Measurements from ENCODE around the gene ANKK1.

DNA sequence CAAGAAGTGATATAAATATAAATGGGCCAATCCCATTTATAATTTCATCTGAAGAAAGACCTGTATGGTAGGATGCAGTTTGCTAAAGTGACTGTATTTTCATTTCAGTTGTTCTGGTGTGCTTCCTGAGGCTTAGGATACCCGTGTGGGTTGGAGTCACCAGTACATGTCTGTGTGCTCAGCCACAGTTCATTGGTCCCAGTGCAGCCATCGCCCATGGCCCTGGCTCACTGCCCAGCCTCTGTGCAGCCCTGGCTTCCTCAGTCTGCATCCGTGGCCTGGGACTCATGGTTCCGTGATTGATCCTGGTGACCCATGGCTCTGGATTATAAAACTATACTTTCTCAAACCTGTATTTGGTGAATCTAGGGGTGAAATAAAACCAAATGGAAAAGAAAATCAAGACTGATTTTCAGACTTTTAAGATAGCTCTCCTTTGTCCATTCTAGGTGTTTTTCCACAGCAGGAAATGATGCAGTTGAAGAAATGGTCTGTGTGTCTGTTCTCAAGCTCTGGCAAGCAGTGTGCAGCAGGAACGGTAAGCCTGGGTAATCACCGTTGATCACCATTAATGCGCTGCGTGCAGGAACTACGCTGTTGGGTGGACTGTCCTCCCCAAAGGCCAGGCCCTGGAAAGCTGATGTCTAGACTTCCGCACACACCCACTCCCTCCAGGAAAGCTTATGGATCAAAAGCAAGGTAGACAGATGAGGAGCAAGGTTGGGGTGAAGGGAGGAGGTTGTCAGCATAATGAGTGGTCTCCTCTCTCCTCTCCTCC lies 46.0 kb upstream of the ANKK1 start:
- TF ChIP-seq, protein P1, sequence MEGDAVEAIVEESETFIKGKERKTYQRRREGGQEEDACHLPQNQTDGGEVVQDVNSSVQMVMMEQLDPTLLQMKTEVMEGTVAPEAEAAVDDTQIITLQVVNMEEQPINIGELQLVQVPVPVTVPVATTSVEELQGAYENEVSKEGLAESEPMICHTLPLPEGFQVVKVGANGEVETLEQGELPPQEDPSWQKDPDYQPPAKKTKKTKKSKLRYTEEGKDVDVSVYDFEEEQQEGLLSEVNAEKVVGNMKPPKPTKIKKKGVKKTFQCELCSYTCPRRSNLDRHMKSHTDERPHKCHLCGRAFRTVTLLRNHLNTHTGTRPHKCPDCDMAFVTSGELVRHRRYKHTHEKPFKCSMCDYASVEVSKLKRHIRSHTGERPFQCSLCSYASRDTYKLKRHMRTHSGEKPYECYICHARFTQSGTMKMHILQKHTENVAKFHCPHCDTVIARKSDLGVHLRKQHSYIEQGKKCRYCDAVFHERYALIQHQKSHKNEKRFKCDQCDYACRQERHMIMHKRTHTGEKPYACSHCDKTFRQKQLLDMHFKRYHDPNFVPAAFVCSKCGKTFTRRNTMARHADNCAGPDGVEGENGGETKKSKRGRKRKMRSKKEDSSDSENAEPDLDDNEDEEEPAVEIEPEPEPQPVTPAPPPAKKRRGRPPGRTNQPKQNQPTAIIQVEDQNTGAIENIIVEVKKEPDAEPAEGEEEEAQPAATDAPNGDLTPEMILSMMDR (conservative IDR thresholded peaks at IDR 0.05) = no peak
- TF ChIP-seq ZFX (IDR thresholded peaks at IDR 0.05) = no peak
